Right ventricle myocardium inferior (tissue), 1 donor: Measurements from ENCODE around the gene CNTNAP5. TPM values are rescaled to one million over a fixed set of nuclear protein-coding genes. Genes with fewer than 3 reads are reported as not detected.

Experiments
- ATAC-seq: fragments of 200-7000 bp; cut with Tn5 transposase; one replicate; pipeline ENCODE4 v1.9.1; 2020; ENCODE audit warnings: mild to moderate bottlenecking, moderate library complexity
- DNase-seq: peaks from one replicate; pipeline ENCODE4 v3.0.0; 2021; ENCODE audit errors: missing footprints
- intact Hi-C: fragments of 100-400 bp; cut with DNase I; formaldehyde crosslinking; loops from one replicate; pipeline ENCODE4 v1.11.0; 2022
- total RNA-seq: library from RNA; stranded (reverse); fragmentation: NEBNext Ultra II Directional; extraction: Animal tissue kit (Norgen Biotek cat#: 25700); gene quantifications from one replicate; pipeline ENCODE4 v1.2.1, GENCODE V29; 2021
- donor health status: DM: no; HTN: yes; CAD: no; lungs with severe emphysema.

The CNTNAP5 gene
- total RNA-seq, 1 donor from 2014 or later: not detected

- intact Hi-C loops: no loop called here
- no peak for ATAC-seq
Measured at GRCh38 chr2:124683536-124684428, 658.7 kb downstream of the CNTNAP5 start.

GRCh38 chr2:124689348-124689747, 664.3 kb downstream of the CNTNAP5 start:
- DNase-seq: no peak
- no peak for ATAC-seq
- intact Hi-C loops: no loop called here

More at GRCh38 chr2:124683536-124684428, 658.7 kb downstream of the CNTNAP5 start:
- DNase-seq: no peak

- DNase-seq (no peak), ATAC-seq (no peak)
- intact Hi-C loops: no loop called here
Measured at GRCh38 chr2:124692216-124692615, 667.1 kb downstream of the CNTNAP5 start.

DNA sequence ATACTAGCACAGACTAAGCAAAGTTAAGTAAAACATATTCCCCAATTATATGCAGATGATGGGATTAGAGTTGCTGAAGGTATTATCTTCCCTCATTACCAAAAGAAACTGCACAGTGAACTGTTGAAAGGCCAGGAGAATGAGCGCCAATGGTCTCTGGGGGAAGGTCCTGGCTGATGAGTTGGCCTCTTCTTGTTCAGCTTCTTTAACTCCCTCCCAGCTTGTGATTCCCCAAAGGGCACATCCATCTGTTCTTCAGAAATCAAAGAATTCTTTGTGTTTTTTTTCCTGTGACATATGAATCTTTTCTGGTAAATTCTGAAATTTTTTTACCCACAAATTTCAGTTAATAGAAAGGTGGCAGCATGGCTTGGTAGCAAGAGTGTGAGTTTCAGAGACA, 667.6 kb downstream of the CNTNAP5 start:
- intact Hi-C loops: no loop called here
- no peak for DNase-seq
- peak; percentile 85 for ATAC-seq

- ATAC-seq (peak; percentile 76), DNase-seq (no peak)
- intact Hi-C loops: no loop called here
Measured at GRCh38 chr2:124693156-124693555, 668.1 kb downstream of the CNTNAP5 start.

GRCh38 chr2:124698979-124699565, 674.0 kb downstream of the CNTNAP5 start:
- ATAC-seq (no peak), DNase-seq (no peak)
- intact Hi-C loops: no loop called here

DNA sequence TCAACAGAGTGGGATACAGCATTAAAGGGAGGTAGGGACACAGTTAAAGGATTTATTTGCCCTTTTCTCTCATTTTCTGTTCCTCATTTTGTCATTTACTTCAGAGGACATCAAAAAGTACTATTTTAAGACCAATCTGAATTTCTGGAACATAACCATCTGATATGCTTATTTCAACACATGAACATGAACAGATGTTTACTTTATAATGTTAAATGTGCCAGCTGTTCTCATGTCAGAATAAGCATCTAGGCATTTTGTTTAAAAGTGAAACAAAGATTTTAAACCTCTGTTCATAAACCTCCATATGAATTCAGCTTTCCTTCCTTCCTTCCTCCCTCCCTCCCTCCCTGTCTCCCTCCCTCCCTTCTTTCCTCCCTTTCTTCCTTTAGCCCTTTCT, 677.7 kb downstream of the CNTNAP5 start:
- intact Hi-C loops: no loop called here
- ATAC-seq (no peak), DNase-seq (no peak)

GRCh38 chr2:124704071-124704925, 679.2 kb downstream of the CNTNAP5 start:
- no peak for ATAC-seq
- intact Hi-C loops: no loop called here
- no peak for DNase-seq

DNA sequence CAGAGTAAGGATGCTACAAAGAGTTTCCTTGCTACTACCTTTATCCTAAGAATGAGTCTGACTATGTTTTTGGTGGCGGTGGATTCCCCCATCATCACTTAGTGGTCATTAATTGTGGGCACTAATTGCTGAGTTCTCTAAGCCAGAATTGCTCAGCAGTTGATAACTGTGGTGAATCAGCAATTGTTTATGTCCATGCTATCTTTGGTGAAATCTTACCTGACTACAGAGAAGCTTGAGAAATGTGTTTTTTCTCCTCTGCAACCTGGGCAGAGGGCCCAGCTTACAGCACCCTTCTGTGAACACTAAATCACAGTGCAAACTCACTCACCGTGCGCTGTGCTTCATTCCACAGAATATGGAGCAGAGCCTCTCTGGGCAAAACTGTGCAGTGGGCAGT, 683.6 kb downstream of the CNTNAP5 start:
- intact Hi-C loops: no loop called here
- DNase-seq: no peak
- no peak for ATAC-seq

DNA sequence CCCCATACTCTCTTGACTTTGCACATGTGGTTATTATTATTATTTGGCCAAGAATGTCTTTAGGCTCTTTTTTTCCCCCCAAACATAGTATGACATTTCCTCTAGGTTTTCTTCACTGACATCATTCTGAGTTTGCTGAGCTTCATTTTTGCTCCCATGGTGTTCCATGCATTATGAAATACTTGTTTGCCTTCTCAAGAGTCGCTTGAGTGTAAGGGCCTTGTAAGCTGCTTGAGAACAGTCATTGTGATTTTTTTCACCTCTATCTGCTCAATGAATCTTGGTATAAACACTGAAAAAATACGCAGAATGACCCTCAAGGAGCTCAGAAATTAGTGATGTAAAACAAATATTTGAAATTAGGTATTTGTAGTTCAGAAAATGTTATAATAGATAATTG, 688.9 kb downstream of the CNTNAP5 start:
- no peak for DNase-seq
- intact Hi-C loops: no loop called here
- no peak for ATAC-seq

DNA sequence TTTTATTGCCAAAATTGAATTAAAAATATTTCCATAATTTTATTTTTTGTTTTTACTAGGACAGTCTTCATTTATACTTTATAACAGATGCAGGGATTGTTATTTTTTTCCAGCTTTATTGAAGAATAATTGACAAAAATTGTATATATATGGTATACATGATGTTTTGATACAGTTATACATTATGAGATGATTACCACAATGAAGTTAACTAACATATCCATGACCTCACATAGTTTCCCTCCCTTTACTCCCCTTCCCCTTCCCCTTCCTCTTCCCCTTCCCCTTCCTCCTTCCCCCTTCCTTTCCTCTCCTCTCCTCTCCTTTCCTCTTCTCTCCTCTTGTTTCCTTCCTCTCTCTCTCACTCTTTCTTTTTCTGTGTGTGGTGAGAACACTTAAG, 700.1 kb downstream of the CNTNAP5 start:
- ATAC-seq: no peak
- DNase-seq: no peak
- intact Hi-C loops: no loop called here

DNA sequence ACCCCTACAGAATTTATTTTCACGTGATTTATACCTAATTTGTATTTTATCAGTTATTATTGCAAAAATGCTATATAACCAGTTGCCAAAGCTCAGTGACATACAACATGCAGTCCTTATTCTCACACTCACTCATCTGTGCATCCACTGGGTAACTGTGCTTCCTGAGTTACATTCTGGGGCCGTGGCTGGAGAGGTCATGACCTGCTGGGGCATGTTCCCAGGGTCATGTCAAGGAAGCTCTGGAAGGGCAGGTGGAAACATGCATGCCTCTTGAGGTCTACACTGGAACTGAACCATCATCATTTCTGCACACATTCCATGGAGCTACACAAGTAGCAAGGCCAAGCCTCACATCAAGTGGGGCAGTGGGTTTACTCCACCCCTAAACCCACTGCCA, 715.5 kb downstream of the CNTNAP5 start:
- DNase-seq (no peak), ATAC-seq (no peak)
- intact Hi-C loops: no loop called here

DNA sequence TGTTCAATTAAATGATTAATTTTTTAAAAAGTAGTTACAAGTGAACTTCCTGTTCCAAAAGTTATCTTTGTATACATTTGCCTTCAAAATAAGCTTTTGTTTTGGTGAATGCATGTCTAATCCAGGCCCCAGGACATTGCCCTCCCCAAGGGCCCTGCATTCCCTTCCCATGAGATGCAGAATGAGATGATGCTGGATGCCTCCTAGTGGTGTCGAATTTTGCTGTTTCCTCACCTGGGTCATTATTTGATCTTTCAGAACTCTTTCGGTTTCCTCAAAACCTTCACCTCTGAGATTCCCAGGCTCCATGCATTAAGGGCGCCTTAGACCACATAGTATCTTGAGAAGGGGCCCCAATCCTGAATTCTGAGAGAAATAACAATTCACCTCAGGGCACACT, 728.8 kb downstream of the CNTNAP5 start:
- no peak for DNase-seq
- intact Hi-C loops: no loop called here
- ATAC-seq: no peak

DNA sequence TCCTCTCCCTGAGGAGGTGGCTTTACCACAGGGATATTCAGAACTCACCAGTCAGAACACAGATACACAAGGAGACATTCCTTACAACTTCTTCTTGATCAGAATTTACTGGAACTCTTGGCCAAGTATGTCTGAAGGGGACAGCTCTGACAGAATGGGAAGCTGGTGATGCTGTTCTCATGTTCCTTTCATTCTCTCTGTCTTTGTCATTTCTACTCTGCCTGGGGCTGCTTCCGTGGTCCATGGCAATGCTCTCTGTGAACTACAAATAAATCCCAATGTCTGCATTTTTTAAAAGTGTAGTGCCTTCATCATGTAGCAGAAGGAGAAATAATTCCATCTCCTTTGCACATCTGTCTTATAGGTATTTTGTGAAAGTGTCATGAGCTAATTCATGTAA, 730.3 kb downstream of the CNTNAP5 start:
- ATAC-seq: no peak
- no peak for DNase-seq
- intact Hi-C loops: no loop called here

DNA sequence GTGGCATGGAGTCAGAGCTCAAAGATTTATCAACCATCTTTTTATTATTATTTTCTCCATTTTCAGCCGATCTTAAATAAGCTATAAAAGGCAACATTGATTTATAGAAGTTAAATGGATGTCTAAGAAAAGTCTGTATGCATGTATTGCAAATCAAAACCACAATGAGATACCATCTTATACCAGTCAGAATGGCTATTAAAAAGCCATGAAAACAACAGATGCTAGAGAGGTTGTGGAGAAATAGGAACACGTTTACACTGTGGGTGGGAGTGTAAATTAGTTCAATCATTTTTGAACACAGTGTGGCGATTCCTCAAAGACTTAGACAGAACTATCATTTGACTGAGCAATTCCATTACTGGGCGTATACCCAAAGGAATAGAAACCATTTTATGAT, 731.0 kb downstream of the CNTNAP5 start:
- intact Hi-C loops: no loop called here
- ATAC-seq (no peak), DNase-seq (no peak)

- intact Hi-C loops: no loop called here
- DNase-seq: no peak
- no peak for ATAC-seq
Measured at GRCh38 chr2:124762388-124762787, 737.3 kb downstream of the CNTNAP5 start.

- intact Hi-C loops: no loop called here
- DNase-seq: no peak
- no peak for ATAC-seq
Measured at GRCh38 chr2:124763611-124764010, 738.5 kb downstream of the CNTNAP5 start.

DNA sequence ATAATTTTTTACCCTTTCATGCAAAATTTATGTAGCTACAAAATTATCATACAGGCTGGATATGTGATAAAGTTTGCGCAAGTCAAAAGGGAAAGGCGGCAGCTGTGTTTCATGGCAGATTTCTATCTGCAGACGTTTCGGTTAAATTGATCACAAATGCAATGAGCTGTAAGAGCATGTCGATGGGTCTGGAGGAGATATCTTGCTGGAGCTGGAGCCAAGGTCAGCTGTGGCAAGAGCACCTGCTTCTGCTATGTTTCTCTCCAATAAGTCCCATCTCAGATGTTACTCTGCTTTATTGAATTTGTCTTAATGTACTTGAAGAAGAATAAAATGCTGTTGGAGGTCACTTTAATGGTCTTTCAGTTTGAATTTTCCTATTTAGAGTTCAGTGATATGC, 749.7 kb downstream of the CNTNAP5 start:
- DNase-seq (no peak), ATAC-seq (no peak)
- intact Hi-C loops: no loop called here

DNA sequence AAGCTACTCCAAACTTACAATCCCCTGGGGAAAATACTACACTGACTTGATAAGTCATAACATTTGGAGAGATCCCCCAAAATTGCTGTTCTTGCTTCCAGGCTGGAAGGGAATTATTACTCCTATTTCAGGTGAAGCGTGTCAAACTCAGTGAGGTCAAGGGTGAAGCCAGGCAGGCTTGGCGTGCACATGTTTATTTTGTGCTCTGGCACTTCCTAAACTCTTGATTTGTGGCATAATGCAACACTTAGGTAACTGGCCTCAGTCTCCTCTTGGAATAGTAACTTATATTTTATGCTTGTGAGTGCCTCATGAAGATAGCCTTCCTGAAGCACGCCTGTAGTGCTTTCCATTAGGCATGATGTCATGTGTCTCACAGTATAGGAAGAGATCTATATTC, 751.2 kb downstream of the CNTNAP5 start:
- DNase-seq (no peak), ATAC-seq (no peak)
- intact Hi-C loops: no loop called here

- intact Hi-C loops: no loop called here
- ATAC-seq: no peak
Measured at GRCh38 chr2:124778076-124778475, 753.0 kb downstream of the CNTNAP5 start.

More at GRCh38 chr2:124778076-124778475, 753.0 kb downstream of the CNTNAP5 start:
- no peak for DNase-seq
